ENCODE results near the gene CD200R1L. TPM values are rescaled to one million over a fixed set of nuclear protein-coding genes. Genes with fewer than 3 reads are reported as not detected.

The CD200R1L gene
- total and polyA plus RNA-seq, 5 donors from 2014 or later, result not detected

- DNase-seq, result no peak
- Histone ChIP-seq H3K4me1 (ENCODE audit: control insufficient read depth, insufficient read depth, low read length, poor library complexity, severe bottlenecking) (no peaks in the 10 kb centered on the region), H3K27me3 (ENCODE audit: control insufficient read depth, insufficient read depth, low read length) (no peaks in the 10 kb centered on the region), H3K9me3 (ENCODE audit: control insufficient read depth in 2 of 2, low read length in 2 of 2) (no peaks in the 10 kb centered on the region), H3K4me3 (ENCODE audit: low read depth, low read length) (no peak overlapping the region), H3K36me3 (ENCODE audit: control insufficient read depth, insufficient read depth, low read length) (no peaks in the 10 kb centered on the region), H3K27ac (ENCODE audit: insufficient read depth, low read length, poor library complexity, severe bottlenecking) (no peak overlapping the region)
- Mint-ChIP-seq H3K4me3 (no peak overlapping the region), H3K36me3 (no peaks in the 10 kb centered on the region), H3K27me3 (peaks cover 11% of the 10 kb centered on the region), H3K27ac (peak overlapping the region in 1 of 3 donors; percentile 61), H3K9me3 (no peaks in the 10 kb centered on the region), H3K4me1 (peaks cover 0 to 14% (median 5%) of the 10 kb centered on the region in 4 donors)
- no peak for ATAC-seq (ENCODE audit: low read depth in 2 of 2)
These were observed 44.3 kb downstream of the CD200R1L start for GRCh38 chr3:112802338-112802737.

GRCh38 chr3:112799946-112800345 lies 46.7 kb downstream of the CD200R1L start:
- Mint-ChIP-seq H3K36me3 (no peaks in the 10 kb centered on the region), H3K4me3 (no peak overlapping the region), H3K27ac (peak overlapping the region in 1 of 3 donors; percentile 52), H3K4me1 (peaks cover 0 to 14% (median 5%) of the 10 kb centered on the region in 4 donors), H3K27me3 (peaks cover under 1% of the 10 kb centered on the region), H3K9me3 (no peaks in the 10 kb centered on the region)
- Histone ChIP-seq H3K36me3 (ENCODE audit: control insufficient read depth, insufficient read depth, low read length) (no peaks in the 10 kb centered on the region), H3K27me3 (ENCODE audit: control insufficient read depth, insufficient read depth, low read length) (no peaks in the 10 kb centered on the region), H3K4me1 (ENCODE audit: control insufficient read depth, insufficient read depth, low read length, poor library complexity, severe bottlenecking) (no peaks in the 10 kb centered on the region), H3K4me3 (ENCODE audit: low read depth, low read length) (no peak overlapping the region), H3K27ac (ENCODE audit: insufficient read depth, low read length, poor library complexity, severe bottlenecking) (no peak overlapping the region), H3K9me3 (ENCODE audit: control insufficient read depth in 2 of 2, low read length in 2 of 2) (no peaks in the 10 kb centered on the region)
- no peak for ATAC-seq (ENCODE audit: low read depth in 2 of 2)
- no peak for DNase-seq

GRCh38 chr3:112794622-112795172 lies 52.0 kb downstream of the CD200R1L start:
- H3K4me1 ChIP-seq (ENCODE audit: control insufficient read depth, insufficient read depth, low read length, poor library complexity, severe bottlenecking), result no peaks in the 10 kb centered on the region
- peaks cover 0 to 2% (median 0%) of the 10 kb centered on the region in 7 donors for H3K9me3 Mint-ChIP-seq
- H3K4me3 ChIP-seq (ENCODE audit: low read depth, low read length), result no peak overlapping the region
- DNase-seq (no peak), ATAC-seq (ENCODE audit: low read depth in 2 of 2) (no peak)
- H3K27ac ChIP-seq (ENCODE audit: insufficient read depth, low read length, poor library complexity, severe bottlenecking), result no peak overlapping the region
- H3K4me3 Mint-ChIP-seq, result no peak overlapping the region
- peaks cover 0 to 2% (median 0%) of the 10 kb centered on the region in 4 donors for H3K4me1 Mint-ChIP-seq
- peaks cover 6% of the 10 kb centered on the region for H3K27me3 Mint-ChIP-seq
- H3K36me3 Mint-ChIP-seq, result no peaks in the 10 kb centered on the region
- no peaks in the 10 kb centered on the region for H3K36me3 ChIP-seq (ENCODE audit: control insufficient read depth, insufficient read depth, low read length)
- H3K27me3 ChIP-seq (ENCODE audit: control insufficient read depth, insufficient read depth, low read length), result no peaks in the 10 kb centered on the region
- H3K9me3 ChIP-seq (ENCODE audit: control insufficient read depth in 2 of 2, low read length in 2 of 2), result no peaks in the 10 kb centered on the region
- no peak overlapping the region for H3K27ac Mint-ChIP-seq

- DNase-seq, result no peak
- H3K27ac ChIP-seq (ENCODE audit: insufficient read depth, low read length, poor library complexity, severe bottlenecking), result no peak overlapping the region
- H3K36me3 ChIP-seq (ENCODE audit: control insufficient read depth, insufficient read depth, low read length), result no peaks in the 10 kb centered on the region
- H3K4me1 ChIP-seq (ENCODE audit: control insufficient read depth, insufficient read depth, low read length, poor library complexity, severe bottlenecking), result no peaks in the 10 kb centered on the region
- no peaks in the 10 kb centered on the region for H3K27me3 ChIP-seq (ENCODE audit: control insufficient read depth, insufficient read depth, low read length)
- no peak for ATAC-seq (ENCODE audit: low read depth in 2 of 2)
- Mint-ChIP-seq H3K27ac (no peak overlapping the region), H3K27me3 (peaks cover 6% of the 10 kb centered on the region), H3K36me3 (no peaks in the 10 kb centered on the region), H3K4me3 (no peak overlapping the region), H3K4me1 (peaks cover 0 to 2% (median 0%) of the 10 kb centered on the region in 4 donors), H3K9me3 (peaks cover 0 to 2% (median 0%) of the 10 kb centered on the region in 7 donors)
- H3K4me3 ChIP-seq (ENCODE audit: low read depth, low read length), result no peak overlapping the region
- H3K9me3 ChIP-seq (ENCODE audit: control insufficient read depth in 2 of 2, low read length in 2 of 2), result no peaks in the 10 kb centered on the region
These were observed 53.2 kb downstream of the CD200R1L start for GRCh38 chr3:112793326-112794081.

- DNase-seq (no peak), ATAC-seq (ENCODE audit: low read depth in 2 of 2) (no peak)
- Histone ChIP-seq H3K4me1 (ENCODE audit: control insufficient read depth, insufficient read depth, low read length, poor library complexity, severe bottlenecking) (no peaks in the 10 kb centered on the region), H3K36me3 (ENCODE audit: control insufficient read depth, insufficient read depth, low read length) (no peaks in the 10 kb centered on the region), H3K27me3 (ENCODE audit: control insufficient read depth, insufficient read depth, low read length) (no peaks in the 10 kb centered on the region), H3K9me3 (ENCODE audit: control insufficient read depth in 2 of 2, low read length in 2 of 2) (no peaks in the 10 kb centered on the region), H3K27ac (ENCODE audit: insufficient read depth, low read length, poor library complexity, severe bottlenecking) (no peak overlapping the region), H3K4me3 (ENCODE audit: low read depth, low read length) (no peak overlapping the region)
- peaks cover 0 to 7% (median 2%) of the 10 kb centered on the region in 7 donors for H3K9me3 Mint-ChIP-seq
- no peaks in the 10 kb centered on the region for H3K36me3 Mint-ChIP-seq
- no peak overlapping the region for H3K4me3 Mint-ChIP-seq
- H3K27ac Mint-ChIP-seq, result no peak overlapping the region
- peaks cover 6% of the 10 kb centered on the region for H3K27me3 Mint-ChIP-seq
- H3K4me1 Mint-ChIP-seq, result peaks cover 0 to 2% (median 0%) of the 10 kb centered on the region in 4 donors
These were observed 54.9 kb downstream of the CD200R1L start for GRCh38 chr3:112791736-112792135.

- no peaks in the 10 kb centered on the region for H3K4me1 ChIP-seq (ENCODE audit: control insufficient read depth, insufficient read depth, low read length, poor library complexity, severe bottlenecking)
- Mint-ChIP-seq H3K36me3 (no peaks in the 10 kb centered on the region), H3K4me3 (no peak overlapping the region), H3K27ac (no peak overlapping the region), H3K4me1 (peaks cover 0 to 2% (median 0%) of the 10 kb centered on the region in 4 donors), H3K27me3 (peaks cover 6% of the 10 kb centered on the region), H3K9me3 (peaks cover 0 to 7% (median 2%) of the 10 kb centered on the region in 7 donors)
- no peaks in the 10 kb centered on the region for H3K9me3 ChIP-seq (ENCODE audit: control insufficient read depth in 2 of 2, low read length in 2 of 2)
- no peak overlapping the region for H3K4me3 ChIP-seq (ENCODE audit: low read depth, low read length)
- no peak for ATAC-seq (ENCODE audit: low read depth in 2 of 2)
- peaks cover 1% of the 10 kb centered on the region for H3K27me3 ChIP-seq (ENCODE audit: control insufficient read depth, insufficient read depth, low read length)
- H3K36me3 ChIP-seq (ENCODE audit: control insufficient read depth, insufficient read depth, low read length), result no peaks in the 10 kb centered on the region
- DNase-seq, result no peak
- H3K27ac ChIP-seq (ENCODE audit: insufficient read depth, low read length, poor library complexity, severe bottlenecking), result no peak overlapping the region
These were observed 56.9 kb downstream of the CD200R1L start for GRCh38 chr3:112789787-112790186.

- Histone ChIP-seq H3K27ac (ENCODE audit: insufficient read depth, low read length, poor library complexity, severe bottlenecking) (no peak overlapping the region), H3K36me3 (ENCODE audit: control insufficient read depth, insufficient read depth, low read length) (no peaks in the 10 kb centered on the region), H3K4me3 (ENCODE audit: low read depth, low read length) (no peak overlapping the region), H3K27me3 (ENCODE audit: control insufficient read depth, insufficient read depth, low read length) (peaks cover 1% of the 10 kb centered on the region), H3K9me3 (ENCODE audit: control insufficient read depth in 2 of 2, low read length in 2 of 2) (no peaks in the 10 kb centered on the region), H3K4me1 (ENCODE audit: control insufficient read depth, insufficient read depth, low read length, poor library complexity, severe bottlenecking) (no peaks in the 10 kb centered on the region)
- ATAC-seq (ENCODE audit: low read depth in 2 of 2) (no peak), DNase-seq (no peak)
- Mint-ChIP-seq H3K9me3 (peaks cover 0 to 7% (median 2%) of the 10 kb centered on the region in 7 donors), H3K4me3 (no peak overlapping the region), H3K36me3 (no peaks in the 10 kb centered on the region), H3K27me3 (no peaks in the 10 kb centered on the region), H3K27ac (no peak overlapping the region), H3K4me1 (no peaks in the 10 kb centered on the region)
These were observed 59.6 kb downstream of the CD200R1L start for GRCh38 chr3:112786881-112787579.
